Epithelial cell of proximal tubule (primary cell): ENCODE results near the gene TSC22D1. TPM values are rescaled to one million over a fixed set of nuclear protein-coding genes. Genes with fewer than 3 reads are reported as not detected.

Source experiments
- DNase-seq: peaks from one replicate; pipeline ENCODE4 v3.0.0-alpha.2; 2011; ENCODE audit warnings: low read depth
- H3K4me3 ChIP-seq: 2 replicates; pipeline ENCODE4 v1.5.1; 2011; ENCODE audit warnings: low read depth, mild to moderate bottlenecking, low read length
- CTCF ChIP-seq: conservative IDR thresholded peaks from 2 replicates; pipeline ENCODE4 v1.5.1; 2012; ENCODE audit warnings: low read depth, mild to moderate bottlenecking, low read length
- total RNA-seq: library from RNA; depleted of rRNA; stranded (reverse); fragments of >200 nt; gene quantifications from 2 replicates; pipeline ENCODE4 v1.2.3, GENCODE V29; 2015

TSC22D1 gene
- total RNA-seq, 1 donor from 2014 or later = 38.3 TPM

GRCh38 chr13:44417446-44417845 is 158.7 kb downstream of the TSC22D1 start:
- no peak for DNase-seq
- no peak for TF ChIP-seq CTCF
- H3K4me3 ChIP-seq = no peak overlapping the region

GRCh38 chr13:44416744-44417143 is 159.4 kb downstream of the TSC22D1 start:
- no peak for TF ChIP-seq CTCF
- no peak overlapping the region for H3K4me3 ChIP-seq
- DNase-seq = no peak

- no peak overlapping the region for H3K4me3 ChIP-seq
- no peak for DNase-seq
- TF ChIP-seq CTCF = no peak
Observed at GRCh38 chr13:44416301-44416700, 159.8 kb downstream of the TSC22D1 start.

- no peak for DNase-seq
- H3K4me3 ChIP-seq = no peak overlapping the region
- TF ChIP-seq CTCF = no peak
Observed at GRCh38 chr13:44415815-44416214, 160.3 kb downstream of the TSC22D1 start.

GRCh38 chr13:44414716-44415115 is 161.4 kb downstream of the TSC22D1 start:
- DNase-seq = no peak
- TF ChIP-seq CTCF = no peak
- no peak overlapping the region for H3K4me3 ChIP-seq

- no peak for DNase-seq
- TF ChIP-seq CTCF = no peak
Observed at GRCh38 chr13:44413095-44413494, 163.0 kb downstream of the TSC22D1 start.

GRCh38 chr13:44412346-44412935 is 163.7 kb downstream of the TSC22D1 start:
- DNase-seq = no peak
- H3K4me3 ChIP-seq = no peak overlapping the region
- TF ChIP-seq CTCF = no peak

More at GRCh38 chr13:44413095-44413494, 163.0 kb downstream of the TSC22D1 start:
- no peak overlapping the region for H3K4me3 ChIP-seq
